ENCODE data around the gene TSPAN31. TPM values are rescaled to one million over a fixed set of nuclear protein-coding genes. Genes with fewer than 3 reads are reported as not detected.
A peak's percentile ranks its signal among the peaks of the same experiment; 100 is the strongest.

The TSPAN31 gene
- total and polyA plus RNA-seq, 9 of the 15 experiments (the other 6 are each of a cell fraction or from before 2014, with no cell fraction given): 11.3 to 26.4 (median 14.3) TPM

DNA sequence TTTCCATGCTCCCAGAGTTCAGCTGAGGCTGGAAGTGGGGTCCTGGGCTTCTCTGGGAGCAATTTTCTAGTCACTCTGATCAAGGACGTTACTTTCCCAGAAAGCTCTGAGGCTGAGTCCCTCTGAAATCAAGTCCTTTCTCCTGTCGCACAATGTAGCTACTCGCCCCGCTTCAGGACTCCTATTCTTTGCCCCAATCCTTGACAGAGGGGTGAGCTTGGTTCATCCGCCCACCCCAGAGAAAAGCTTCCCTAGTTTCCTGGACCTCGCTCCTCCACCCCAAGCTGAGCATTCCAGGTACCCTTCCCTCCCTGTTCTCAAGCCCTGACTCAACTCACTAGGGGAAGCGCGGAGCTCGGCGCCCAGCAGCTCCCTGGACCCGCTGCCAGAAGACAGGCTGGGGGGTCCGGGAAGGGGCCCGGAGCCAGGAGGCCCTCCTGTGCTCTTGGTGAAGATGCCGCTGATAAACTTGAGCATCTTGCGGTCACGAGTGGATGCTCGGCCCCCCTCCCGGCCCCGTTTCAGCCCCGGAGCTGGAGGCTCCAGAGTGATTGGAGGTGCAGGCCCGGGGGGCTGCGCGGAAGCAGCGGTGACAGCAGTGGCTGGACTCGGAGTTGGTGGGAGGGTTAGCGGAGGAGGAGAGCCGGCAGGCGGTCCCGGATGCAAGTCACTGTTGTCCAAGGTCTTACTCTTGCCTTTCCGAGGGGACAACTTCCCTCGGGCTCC, 7.9 kb upstream of the TSPAN31 start (continued):
- TF ChIP-seq, protein P1, sequence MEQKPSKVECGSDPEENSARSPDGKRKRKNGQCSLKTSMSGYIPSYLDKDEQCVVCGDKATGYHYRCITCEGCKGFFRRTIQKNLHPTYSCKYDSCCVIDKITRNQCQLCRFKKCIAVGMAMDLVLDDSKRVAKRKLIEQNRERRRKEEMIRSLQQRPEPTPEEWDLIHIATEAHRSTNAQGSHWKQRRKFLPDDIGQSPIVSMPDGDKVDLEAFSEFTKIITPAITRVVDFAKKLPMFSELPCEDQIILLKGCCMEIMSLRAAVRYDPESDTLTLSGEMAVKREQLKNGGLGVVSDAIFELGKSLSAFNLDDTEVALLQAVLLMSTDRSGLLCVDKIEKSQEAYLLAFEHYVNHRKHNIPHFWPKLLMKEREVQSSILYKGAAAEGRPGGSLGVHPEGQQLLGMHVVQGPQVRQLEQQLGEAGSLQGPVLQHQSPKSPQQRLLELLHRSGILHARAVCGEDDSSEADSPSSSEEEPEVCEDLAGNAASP (IDR thresholded peaks at IDR 0.05): no peak
- no peak for TF ChIP-seq CHD4 (IDR thresholded peaks at IDR 0.05; ENCODE audit: insufficient read depth, insufficient replicate concordance, low read depth, low read length, poor library complexity, severe bottlenecking)
- 0 out of 2 replicates have a peak, but pooled peaks have one; percentile 27 for TF ChIP-seq BCOR (IDR thresholded peaks at IDR 0.05)
- TF ChIP-seq POU5F1 (IDR thresholded peaks at IDR 0.05; ENCODE audit: borderline replicate concordance, low read depth, low read length, partially characterized antibody): no peak
- peak; percentile 36 for TF ChIP-seq RBM25 (IDR thresholded peaks at IDR 0.05; ENCODE audit: low read depth, low read length, severe bottlenecking)
- 0 out of 2 replicates have a peak, but pooled peaks have one; percentile 13 for TF ChIP-seq NFE2 (IDR thresholded peaks at IDR 0.05; ENCODE audit: low read depth)
- TF ChIP-seq, protein P2, sequence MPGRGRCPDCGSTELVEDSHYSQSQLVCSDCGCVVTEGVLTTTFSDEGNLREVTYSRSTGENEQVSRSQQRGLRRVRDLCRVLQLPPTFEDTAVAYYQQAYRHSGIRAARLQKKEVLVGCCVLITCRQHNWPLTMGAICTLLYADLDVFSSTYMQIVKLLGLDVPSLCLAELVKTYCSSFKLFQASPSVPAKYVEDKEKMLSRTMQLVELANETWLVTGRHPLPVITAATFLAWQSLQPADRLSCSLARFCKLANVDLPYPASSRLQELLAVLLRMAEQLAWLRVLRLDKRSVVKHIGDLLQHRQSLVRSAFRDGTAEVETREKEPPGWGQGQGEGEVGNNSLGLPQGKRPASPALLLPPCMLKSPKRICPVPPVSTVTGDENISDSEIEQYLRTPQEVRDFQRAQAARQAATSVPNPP (IDR thresholded peaks at IDR 0.05; ENCODE audit: borderline replicate concordance, insufficient read depth, insufficient read length): no peak
- TF ChIP-seq MTA2 (IDR thresholded peaks at IDR 0.05; ENCODE audit: low read depth): no peak
- peak in 1 of 2 experiments; percentile 25; a peak in 1 of 4 replicates for TF ChIP-seq KDM1A (IDR thresholded peaks at IDR 0.05)
- TF ChIP-seq, protein P3, sequence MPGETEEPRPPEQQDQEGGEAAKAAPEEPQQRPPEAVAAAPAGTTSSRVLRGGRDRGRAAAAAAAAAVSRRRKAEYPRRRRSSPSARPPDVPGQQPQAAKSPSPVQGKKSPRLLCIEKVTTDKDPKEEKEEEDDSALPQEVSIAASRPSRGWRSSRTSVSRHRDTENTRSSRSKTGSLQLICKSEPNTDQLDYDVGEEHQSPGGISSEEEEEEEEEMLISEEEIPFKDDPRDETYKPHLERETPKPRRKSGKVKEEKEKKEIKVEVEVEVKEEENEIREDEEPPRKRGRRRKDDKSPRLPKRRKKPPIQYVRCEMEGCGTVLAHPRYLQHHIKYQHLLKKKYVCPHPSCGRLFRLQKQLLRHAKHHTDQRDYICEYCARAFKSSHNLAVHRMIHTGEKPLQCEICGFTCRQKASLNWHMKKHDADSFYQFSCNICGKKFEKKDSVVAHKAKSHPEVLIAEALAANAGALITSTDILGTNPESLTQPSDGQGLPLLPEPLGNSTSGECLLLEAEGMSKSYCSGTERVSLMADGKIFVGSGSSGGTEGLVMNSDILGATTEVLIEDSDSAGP (CRISPR knock-in tag; IDR thresholded peaks at IDR 0.05): no peak
- no peak for TF ChIP-seq DACH1 (IDR thresholded peaks at IDR 0.05; ENCODE audit: partially characterized antibody)
- TF ChIP-seq ZNF707 (CRISPR knock-in tag; conservative IDR thresholded peaks at IDR 0.05): no peak
- peak; percentile 94 for TF ChIP-seq ZFP36 (IDR thresholded peaks at IDR 0.05; ENCODE audit: low read depth, low read length, partially characterized antibody)

Measured in K562 (cell line).